Gastroesophageal sphincter (tissue), 4 donors: ENCODE measurements around the gene FZD2. TPM values are rescaled to one million over a fixed set of nuclear protein-coding genes. Genes with fewer than 3 reads are reported as not detected.
"Not testable (repeated sequence)": the region's sequence is repeated elsewhere in the genome, so short reads cannot be mapped to it uniquely, and the experiment has no call there.

Experiments used
- ATAC-seq: fragments of 150-250 bp; one replicate; pipeline ENCODE4 v1.9.1; 2016; ENCODE audit warnings: mild to moderate bottlenecking, moderate library complexity
- H3K27ac ChIP-seq, 4 donors: fragments of 200-600 bp; sonication (generic) in 3 of 4; 1 replicate in 3 of 4; 2 replicates in 1 of 4; pipeline ENCODE4 v1.5.1; 2016 to 2019
- H3K27me3 ChIP-seq: fragments of 200-600 bp; sonication (generic); one replicate; pipeline ENCODE4 v1.5.1; 2019
- H3K36me3 ChIP-seq, 2 donors: fragments of 200-600 bp; sonication (generic); one replicate each; pipeline ENCODE4 v1.5.1; 2019; ENCODE audit warnings: control low read depth in 1 of 2
- H3K4me1 ChIP-seq, 3 donors: fragments of 200-600 bp; sonication (generic); 1 replicate in 2 of 3; 2 replicates in 1 of 3; pipeline ENCODE4 v1.5.1; 2016 to 2019; ENCODE audit warnings: control low read depth in 2 of 3
- H3K4me3 ChIP-seq, 2 donors: fragments of 200-600 bp; sonication (generic); one replicate each; pipeline ENCODE4 v1.5.1; 2019; ENCODE audit warnings: mild to moderate bottlenecking in 1 of 2, moderate library complexity in 1 of 2
- H3K9me3 ChIP-seq, 3 donors: fragments of 200-600 bp; sonication (generic); one replicate each; pipeline ENCODE4 v1.5.1; 2017 to 2019; ENCODE audit warnings: control low read depth in 2 of 3
- EP300 ChIP-seq: sonication (generic); formaldehyde crosslinking; IDR thresholded peaks from one replicate; pipeline ENCODE4 v1.6.1; 2017; ENCODE audit warnings: antibody characterized with exemption, mild to moderate bottlenecking
- POLR2A ChIP-seq, 2 donors: fragments of 450-650 bp; IDR thresholded peaks; one replicate each; pipeline ENCODE4 v1.6.1; 2017; ENCODE audit warnings: antibody characterized with exemption in 2 of 2, mild to moderate bottlenecking in 2 of 2, moderate library complexity in 1 of 2
- POLR2AphosphoS5 ChIP-seq: sonication (generic); formaldehyde crosslinking; IDR thresholded peaks from one replicate; pipeline ENCODE4 v1.6.1; 2017; ENCODE audit warnings: antibody characterized with exemption
- whole genome bisulfite sequencing, 2 donors: methylation state at CpG; one replicate each; pipeline ENCODE4 v1.1.5; 2018; ENCODE audit warnings: low coverage in 1 of 2; 5-methylcytosine and 5-hydroxymethylcytosine counted together
- total RNA-seq, 4 donors: library from RNA; depleted of rRNA; stranded (reverse); fragments of >200 nt; gene quantifications; one replicate each; pipeline ENCODE4 v1.1.0, GENCODE V29; 2016
- TF ChIP-seq, protein P1 (sequence below), 4 experiments: fragments of 200-600 bp in 2 of 4; fragments of 450-650 bp in 2 of 4; sonication (generic) in 1 of 4; IDR thresholded peaks; one replicate each; pipeline ENCODE4 v1.5.1; 2017 to 2019; ENCODE audit warnings: antibody characterized with exemption in 4 of 4, mild to moderate bottlenecking in 2 of 4, moderate library complexity in 2 of 4

FZD2 gene
- total RNA-seq, 4 donors from 2014 or later = 1.5 to 2.7 (median 1.6) TPM

DNA sequence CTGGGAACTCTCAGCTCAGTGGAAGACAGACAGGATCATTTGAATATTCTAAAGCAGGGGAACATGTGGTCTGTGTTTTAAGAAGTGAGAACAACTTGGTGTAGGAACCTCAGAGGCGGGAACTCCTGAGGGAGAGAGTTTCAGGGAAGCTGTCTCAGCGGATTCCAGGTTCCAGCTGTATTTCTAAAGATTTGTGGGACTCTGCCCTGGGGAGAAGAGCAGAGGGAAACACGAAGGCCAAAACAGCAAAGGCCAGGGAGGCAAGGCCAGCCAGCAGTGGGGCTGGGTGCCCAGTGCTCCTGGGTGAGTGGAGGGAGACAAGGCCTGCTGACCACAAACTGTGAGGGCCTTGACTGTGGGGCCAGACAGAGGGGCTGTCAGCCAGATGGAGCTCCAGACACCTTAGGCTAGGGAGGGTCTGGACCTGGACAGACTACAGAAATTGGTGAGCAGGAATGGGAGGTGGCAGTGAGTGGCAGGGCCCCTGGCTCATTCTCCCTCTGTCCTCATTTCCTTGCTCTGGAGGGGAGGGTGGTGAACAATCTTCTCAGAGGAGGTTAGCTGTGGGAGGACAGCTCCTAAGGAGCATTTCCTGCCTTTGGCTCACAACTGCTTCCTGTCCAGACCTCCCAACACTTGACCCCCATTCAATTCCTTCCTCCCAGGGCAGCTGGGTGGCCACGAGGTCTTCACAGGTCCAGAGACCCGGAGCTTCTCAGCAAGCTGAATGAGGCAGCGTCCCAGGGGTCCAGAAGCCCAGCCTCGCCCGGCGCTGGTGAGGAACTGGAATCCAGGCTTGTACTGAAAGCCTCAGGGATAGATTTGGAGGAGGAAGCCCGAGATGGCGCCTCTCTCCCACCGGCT is 21.0 kb upstream of the FZD2 start:
- WGBS, 2 donors = 70% methylated on average over 3 of the region's 12 CpGs; no CpG with 5 or more reads in 1 of the 2 donors
- Histone ChIP-seq H3K27ac (peak overlapping the region in 3 of 4 donors; percentile 16 to 43 (median 38)), H3K4me1 (peaks cover 0 to 16% (median 0%) of the 10 kb centered on the region in 3 donors), H3K4me3 (no peak overlapping the region), H3K9me3 (no peaks in the 10 kb centered on the region), H3K36me3 (no peaks in the 10 kb centered on the region), H3K27me3 (peaks cover 22% of the 10 kb centered on the region)
- TF ChIP-seq POLR2AphosphoS5 = no peak
- TF ChIP-seq, protein P1, sequence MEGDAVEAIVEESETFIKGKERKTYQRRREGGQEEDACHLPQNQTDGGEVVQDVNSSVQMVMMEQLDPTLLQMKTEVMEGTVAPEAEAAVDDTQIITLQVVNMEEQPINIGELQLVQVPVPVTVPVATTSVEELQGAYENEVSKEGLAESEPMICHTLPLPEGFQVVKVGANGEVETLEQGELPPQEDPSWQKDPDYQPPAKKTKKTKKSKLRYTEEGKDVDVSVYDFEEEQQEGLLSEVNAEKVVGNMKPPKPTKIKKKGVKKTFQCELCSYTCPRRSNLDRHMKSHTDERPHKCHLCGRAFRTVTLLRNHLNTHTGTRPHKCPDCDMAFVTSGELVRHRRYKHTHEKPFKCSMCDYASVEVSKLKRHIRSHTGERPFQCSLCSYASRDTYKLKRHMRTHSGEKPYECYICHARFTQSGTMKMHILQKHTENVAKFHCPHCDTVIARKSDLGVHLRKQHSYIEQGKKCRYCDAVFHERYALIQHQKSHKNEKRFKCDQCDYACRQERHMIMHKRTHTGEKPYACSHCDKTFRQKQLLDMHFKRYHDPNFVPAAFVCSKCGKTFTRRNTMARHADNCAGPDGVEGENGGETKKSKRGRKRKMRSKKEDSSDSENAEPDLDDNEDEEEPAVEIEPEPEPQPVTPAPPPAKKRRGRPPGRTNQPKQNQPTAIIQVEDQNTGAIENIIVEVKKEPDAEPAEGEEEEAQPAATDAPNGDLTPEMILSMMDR (IDR thresholded peaks at IDR 0.05) = no peak
- TF ChIP-seq EP300 = no peak
- TF ChIP-seq POLR2A (IDR thresholded peaks at IDR 0.05) = no peak
- peak; percentile 13 for ATAC-seq

GRCh38 chr17:44537922-44538321 is 19.4 kb upstream of the FZD2 start:
- not testable (repeated sequence) for H3K9me3 ChIP-seq, H3K27ac ChIP-seq, ATAC-seq, H3K36me3 ChIP-seq, H3K4me3 ChIP-seq
- H3K4me1 ChIP-seq = peaks cover 0 to 16% (median 0%) of the 10 kb centered on the region in 3 donors
- WGBS, 2 donors = 83 to 100% methylated on average over 1 of the region's 3 CpGs
- peaks cover 36% of the 10 kb centered on the region for H3K27me3 ChIP-seq

DNA sequence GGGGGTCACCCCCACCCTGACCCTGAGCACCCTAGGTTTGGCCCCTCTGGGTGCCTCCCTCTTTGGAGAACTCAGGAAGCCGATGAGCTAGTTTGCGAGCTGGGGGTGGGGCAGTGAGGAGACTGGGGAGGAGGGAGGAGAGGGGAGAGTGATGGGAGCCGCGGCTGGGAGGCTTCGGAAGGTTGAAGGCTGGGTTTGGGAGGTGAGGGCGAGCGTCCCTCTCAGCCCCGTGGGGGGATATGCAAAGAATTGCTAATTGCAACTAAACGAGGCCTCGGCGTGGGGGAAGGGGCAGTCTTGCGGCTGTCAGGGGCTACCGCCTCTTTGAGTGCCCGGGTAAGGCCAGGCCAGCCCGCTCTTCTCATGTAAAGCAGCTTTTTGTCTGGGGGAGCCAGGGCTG is 17.6 kb upstream of the FZD2 start:
- Histone ChIP-seq H3K4me1 (peaks cover 0 to 5% (median 0%) of the 10 kb centered on the region in 3 donors), H3K9me3 (no peaks in the 10 kb centered on the region), H3K36me3 (no peaks in the 10 kb centered on the region), H3K4me3 (no peak overlapping the region), H3K27ac (no peak overlapping the region), H3K27me3 (peaks cover 50% of the 10 kb centered on the region)
- 48% methylated on average over 4 of the region's 15 CpGs; no CpG with 5 or more reads in 1 of the 2 donors for WGBS, 2 donors
- TF ChIP-seq POLR2AphosphoS5 = no peak
- TF ChIP-seq, protein P1 (IDR thresholded peaks at IDR 0.05) = no peak
- no peak for TF ChIP-seq POLR2A (IDR thresholded peaks at IDR 0.05)
- TF ChIP-seq EP300 = no peak
- no peak for ATAC-seq

GRCh38 chr17:44540246-44541084 is 16.8 kb upstream of the FZD2 start:
- ATAC-seq = no peak
- Histone ChIP-seq H3K27me3 (peaks cover 57% of the 10 kb centered on the region), H3K27ac (no peak overlapping the region), H3K9me3 (no peaks in the 10 kb centered on the region), H3K4me3 (no peak overlapping the region), H3K4me1 (peaks cover 0 to 5% (median 0%) of the 10 kb centered on the region in 3 donors), H3K36me3 (no peaks in the 10 kb centered on the region)
- TF ChIP-seq POLR2A (IDR thresholded peaks at IDR 0.05) (no peak), EP300 (no peak), POLR2AphosphoS5 (no peak)
- TF ChIP-seq, protein P1 (IDR thresholded peaks at IDR 0.05) = no peak
- whole genome bisulfite sequencing, 2 donors = 84 to 93% methylated on average over 3 to 11 of the region's 11 CpGs

GRCh38 chr17:44541884-44542581 is 15.3 kb upstream of the FZD2 start:
- TF ChIP-seq EP300 (no peak), POLR2A (IDR thresholded peaks at IDR 0.05) (no peak), POLR2AphosphoS5 (no peak)
- TF ChIP-seq, protein P1 (IDR thresholded peaks at IDR 0.05) = no peak
- H3K4me1 ChIP-seq = no peaks in the 10 kb centered on the region
- no peak overlapping the region for H3K4me3 ChIP-seq
- 67 to 79% methylated on average over 4 to 7 of the region's 8 CpGs for WGBS, 2 donors
- no peak overlapping the region for H3K27ac ChIP-seq
- H3K27me3 ChIP-seq = peaks cover 63% of the 10 kb centered on the region
- ATAC-seq = no peak
- peaks cover 0 to 5% (median 0%) of the 10 kb centered on the region in 3 donors for H3K9me3 ChIP-seq
- no peaks in the 10 kb centered on the region for H3K36me3 ChIP-seq
